ENCODE measurements around the gene SLF1.
"Not testable (repeated sequence)": the region's sequence is repeated elsewhere in the genome, so short reads cannot be mapped to it uniquely, and the experiment has no call there.

Gene SLF1

DNA sequence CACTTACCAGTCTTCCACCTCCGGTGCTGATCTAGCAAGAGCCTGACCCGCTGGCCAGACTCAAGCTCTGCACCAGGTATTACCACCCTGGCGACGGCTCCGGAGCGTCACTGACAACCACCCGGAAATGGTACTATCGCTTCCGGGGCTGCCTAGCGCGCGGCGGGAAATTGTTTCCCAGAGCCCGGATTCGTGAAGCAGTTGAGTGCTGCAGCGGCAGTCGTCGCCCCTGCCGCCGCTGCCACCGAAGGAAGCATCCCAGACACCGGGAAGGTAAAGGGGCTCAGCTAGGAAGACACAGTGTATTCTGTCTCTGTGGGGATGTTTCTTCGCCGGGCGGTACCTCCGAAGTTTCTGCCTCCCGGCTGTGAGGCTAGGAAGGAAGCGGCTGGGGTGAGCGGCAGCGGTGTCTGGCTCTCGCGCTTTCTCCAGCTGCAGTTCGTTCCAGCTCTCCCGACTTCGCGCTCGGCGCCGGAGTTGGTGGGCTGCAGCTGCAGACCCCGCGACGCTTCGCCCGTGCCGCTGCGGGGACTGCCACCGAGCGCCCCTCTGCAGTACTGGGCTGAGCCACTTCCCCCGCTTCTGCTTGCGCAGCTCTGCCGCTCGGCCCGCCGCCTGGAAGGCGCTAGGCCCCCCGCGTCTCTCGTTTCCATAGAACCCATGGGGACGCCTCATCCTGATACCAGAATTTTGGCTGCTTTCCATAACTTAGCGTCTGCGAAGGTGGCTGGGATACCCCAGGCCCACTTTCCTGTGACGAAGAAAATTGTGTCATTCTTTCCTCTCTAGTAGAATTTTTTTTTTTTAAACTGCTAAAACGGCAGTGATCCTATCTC lies at the start of gene SLF1, which contains the start of gene KIAA0825:
SLF1 (plus strand) TSS at position 177 of the 836 bp plus-strand sequence. CDS start 10,142 bp downstream, outside the sequence.
KIAA0825 (minus strand) TSS at position 112 of the 836 bp plus-strand sequence. CDS start 81,478 bp downstream, outside the sequence.
- DNase-seq (ENCODE audit: low spot score): peak; percentile 80

DNA sequence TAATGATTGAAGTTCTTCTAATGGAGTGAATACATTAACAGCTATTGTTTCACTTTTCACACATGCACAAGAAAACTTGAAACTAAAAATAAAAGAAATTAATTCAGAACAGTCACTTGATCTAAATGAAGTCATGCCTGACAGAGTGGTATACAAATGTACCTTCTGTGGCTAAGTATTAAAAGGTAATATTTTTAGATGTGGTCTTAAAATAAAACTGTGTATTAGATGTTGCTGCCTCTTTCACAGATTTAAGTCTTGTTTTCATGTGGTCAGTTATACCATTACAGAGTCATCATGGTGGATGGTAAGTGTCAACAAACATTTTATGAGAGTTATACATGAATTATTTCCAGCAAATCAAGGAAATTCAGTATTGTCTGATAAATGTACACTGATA lies 47.1 kb upstream of the SLF1 start:
- no peak for DNase-seq (ENCODE audit: low spot score)

DNA sequence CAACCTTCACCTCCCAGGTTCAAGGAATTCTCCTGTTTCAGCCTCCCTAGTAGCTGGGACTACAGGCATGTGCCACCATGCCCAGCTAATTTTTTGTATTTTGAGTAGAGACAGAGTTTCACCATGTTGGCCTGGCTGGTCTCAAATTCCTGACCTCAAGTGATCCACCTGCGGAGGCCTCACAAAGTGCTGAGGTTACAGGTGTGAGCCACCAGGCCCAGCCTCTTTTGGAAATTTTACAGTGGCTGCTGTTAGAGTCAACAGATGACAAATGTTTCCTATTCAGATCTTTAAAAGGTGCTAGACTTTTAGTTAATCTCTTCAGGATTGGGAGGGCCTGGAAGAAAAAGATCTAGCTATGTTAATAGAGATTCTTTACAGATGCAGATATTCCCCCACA lies 45.1 kb upstream of the SLF1 start:
- DNase-seq (ENCODE audit: low spot score): not testable (repeated sequence)

DNA sequence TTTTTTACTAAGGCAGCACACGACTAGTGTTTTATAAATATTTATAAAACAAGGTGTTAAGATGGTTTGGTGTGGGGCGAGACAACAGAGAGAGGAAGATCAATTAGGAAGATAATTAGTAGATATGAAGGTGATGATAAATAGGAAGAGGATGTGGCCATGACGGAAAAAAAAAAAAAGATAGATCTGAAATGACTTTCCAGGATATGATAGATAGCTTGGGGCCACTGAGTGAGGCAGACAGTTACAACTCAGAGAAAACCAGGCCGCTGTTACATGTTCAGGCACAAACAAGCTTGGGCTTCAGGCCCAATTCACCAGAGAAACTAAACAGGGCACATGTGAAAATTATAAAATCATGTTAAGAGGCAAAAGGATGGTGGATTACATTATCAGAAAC lies 43.3 kb upstream of the SLF1 start:
- DNase-seq (ENCODE audit: low spot score): no peak

DNA sequence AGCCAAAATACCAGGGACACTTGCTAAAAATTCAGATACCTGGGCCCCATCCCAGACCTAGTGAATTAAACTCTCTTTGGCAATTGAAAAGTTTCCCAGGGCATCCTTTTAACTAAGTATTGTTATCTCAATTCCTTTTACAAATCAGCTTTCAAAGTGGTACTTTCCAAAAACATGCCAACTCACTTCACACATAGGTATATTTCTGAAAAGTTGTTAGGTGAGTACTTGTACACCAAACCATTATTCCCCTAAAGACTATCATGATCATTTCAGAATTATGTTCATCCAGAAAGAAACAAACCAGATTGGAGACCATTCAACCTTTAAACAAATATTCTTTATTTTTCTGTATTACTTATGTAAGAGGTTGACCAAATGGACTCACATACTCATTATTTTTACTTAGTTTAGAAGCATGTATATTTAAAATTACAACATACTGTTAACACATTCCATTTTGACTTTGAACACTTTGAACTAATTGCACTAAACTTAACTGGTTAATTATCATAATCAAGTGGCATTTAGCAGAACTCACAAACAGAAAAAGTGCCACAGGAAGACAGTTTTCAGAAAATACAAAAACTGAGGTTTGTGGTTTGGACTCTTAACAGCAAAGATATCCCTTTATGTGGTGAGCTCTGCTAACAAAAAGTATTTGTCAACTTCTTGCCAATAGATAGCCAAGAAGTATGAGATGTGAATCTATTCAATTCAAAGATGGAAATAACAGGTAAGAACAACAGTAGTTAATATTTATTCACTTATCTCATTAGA lies 40.8 kb upstream of the SLF1 start:
- DNase-seq (ENCODE audit: low spot score): no peak

DNA sequence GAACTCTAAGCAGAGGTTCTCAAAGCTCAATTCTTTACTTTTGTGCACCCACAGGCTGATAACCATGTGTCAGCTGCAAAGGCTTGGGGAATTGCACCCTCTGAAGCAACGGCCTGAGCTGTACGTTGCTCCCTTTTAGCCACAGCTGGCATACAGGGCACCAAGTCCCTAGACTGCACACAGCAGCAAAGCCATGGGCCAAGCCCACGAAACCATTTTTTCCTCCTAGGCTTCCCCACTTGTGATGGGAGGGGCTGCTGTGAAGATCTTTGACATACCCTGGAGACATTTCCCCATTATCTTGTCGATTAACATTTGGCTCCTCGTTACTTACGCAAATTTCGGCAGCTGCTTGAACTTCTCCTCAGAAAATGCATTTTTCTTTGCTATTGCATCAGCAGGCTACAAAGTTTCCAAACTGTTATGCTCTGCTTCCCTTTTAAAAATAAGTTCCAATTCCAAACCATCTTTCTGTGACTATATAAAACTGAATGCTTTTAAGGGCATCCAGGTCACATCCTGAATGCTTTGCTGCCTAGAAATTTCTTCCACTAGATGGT lies 23.1 kb upstream of the SLF1 start:
- no peak for DNase-seq (ENCODE audit: low spot score)

DNA sequence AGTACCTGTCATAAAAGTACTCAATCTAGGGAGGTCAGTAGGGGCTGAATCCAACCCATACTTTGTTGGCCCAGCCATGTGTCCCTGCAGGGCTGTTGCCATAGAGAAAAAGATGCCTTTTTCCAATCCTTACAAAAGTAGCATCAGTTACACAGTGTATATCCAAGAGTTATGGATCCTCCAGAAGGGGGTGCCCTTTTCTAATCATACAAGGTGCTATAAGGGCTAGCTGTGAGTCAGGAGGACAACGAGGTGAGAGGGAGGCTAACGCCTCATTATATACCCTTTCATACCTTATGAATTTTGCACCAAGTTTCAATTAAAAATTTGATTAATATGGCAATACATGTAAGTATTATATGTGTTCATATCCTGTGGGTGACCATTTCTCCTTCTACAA lies 4.9 kb upstream of the SLF1 start:
- DNase-seq (ENCODE audit: low spot score): no peak

DNA sequence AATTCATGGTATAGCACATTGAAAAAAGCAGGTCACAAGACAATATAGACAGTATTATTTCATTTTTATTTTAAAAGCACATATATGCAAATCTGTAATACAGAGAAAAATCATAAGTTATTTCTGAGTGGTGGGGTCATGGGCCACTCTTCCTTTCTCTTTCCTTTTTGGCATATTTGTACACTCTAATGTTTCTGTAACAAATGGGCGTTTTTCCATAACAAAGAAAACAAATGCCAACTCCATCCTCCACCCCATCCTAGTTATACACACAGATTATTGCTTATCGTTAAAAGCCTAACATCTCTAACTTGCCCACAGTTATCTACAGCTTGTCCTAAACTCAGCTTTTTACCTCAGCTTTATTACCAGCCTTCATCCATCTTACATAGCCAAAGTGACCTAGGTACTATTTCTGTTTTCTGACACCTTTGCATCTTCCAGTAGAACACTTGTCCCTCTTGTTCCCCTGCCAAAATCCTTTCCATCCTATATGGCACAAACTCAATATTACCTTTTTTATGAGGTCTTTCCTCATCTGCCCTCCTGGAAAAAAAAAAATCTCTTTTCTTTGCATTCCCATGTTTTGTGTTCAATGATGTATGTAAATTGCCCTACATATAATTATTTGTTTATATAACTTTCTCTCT lies 4.2 kb upstream of the SLF1 start:
- DNase-seq (ENCODE audit: low spot score): no peak

DNA sequence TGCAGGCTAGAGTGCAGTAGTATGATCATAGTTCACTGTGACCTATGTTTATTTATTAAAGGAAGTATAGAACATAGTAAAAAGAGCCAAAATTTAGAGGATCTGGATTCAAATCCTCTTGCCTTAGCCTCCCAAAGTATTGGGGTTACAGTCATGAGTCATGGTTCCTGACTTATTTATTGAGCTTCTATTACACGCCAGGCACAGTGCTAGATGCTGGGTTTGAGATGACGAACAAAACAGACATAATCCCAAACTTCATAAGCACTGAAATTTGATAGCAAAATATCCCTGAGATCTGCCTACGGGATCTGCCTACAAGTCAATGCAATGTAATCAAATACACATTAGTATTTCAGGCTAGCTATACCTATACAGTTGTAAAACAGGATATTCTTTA lies 2.6 kb upstream of the SLF1 start:
- DNase-seq (ENCODE audit: low spot score): no peak

DNA sequence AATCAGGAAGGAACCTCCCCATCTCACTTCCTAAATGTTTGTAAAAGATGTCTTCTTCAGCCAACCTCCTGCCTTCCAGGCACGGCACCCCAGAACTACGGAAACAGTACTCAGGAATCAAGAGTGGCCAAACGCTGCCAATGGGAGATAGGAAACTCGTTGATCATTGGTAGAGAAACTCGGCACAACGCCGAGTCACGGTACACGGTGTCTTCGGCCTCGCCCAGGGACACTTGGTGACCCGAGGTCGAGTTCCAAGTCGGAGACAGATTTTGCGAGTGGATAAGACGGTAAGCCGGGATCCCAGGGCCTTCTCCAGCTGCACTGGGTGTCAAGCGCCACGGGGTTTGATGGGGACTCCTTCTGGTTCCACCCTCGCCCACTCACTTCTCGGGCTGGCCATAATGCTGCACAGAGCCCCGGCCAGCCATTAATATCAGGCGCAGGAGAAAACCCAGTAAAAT lies 408 bp upstream of the SLF1 start:
- no peak for DNase-seq (ENCODE audit: low spot score)

DNA sequence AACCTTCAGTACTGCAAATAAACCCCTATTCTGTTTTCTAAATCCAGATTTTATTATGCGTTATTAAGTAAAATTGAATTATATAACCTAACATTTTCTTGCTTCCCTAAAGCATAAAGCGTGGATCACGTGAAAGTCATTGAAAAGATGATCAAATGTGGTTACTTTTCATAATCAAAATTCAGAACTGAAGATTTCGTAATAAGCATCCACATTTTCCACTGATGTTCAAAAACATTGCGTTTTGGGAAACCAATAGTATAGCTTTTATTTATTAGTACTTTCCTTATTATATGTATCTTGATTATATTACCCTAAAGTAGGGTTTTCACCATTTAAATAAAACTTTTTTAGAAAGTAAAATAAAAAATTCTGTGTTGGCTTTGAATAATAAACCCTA lies 1.8 kb downstream of the SLF1 start:
- no peak for DNase-seq (ENCODE audit: low spot score)

DNA sequence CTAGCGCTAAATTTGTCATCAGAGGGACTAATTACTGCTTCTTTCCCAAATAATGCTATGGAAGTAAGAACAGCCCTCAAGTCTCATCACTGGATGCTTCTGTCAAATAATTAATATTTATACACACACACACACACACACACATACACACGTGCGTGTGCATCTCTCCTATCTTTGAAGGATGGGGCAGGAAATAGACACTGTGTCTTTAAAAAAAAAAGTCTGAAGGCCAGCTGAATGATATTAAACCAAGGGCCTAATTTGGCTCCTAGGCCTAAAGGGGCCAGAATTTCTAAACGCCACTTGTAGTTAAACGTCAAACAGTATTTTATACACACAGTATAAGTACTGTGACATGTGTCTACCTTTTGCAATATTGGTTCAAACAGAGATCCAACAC lies 3.3 kb downstream of the SLF1 start:
- DNase-seq (ENCODE audit: low spot score): no peak

DNA sequence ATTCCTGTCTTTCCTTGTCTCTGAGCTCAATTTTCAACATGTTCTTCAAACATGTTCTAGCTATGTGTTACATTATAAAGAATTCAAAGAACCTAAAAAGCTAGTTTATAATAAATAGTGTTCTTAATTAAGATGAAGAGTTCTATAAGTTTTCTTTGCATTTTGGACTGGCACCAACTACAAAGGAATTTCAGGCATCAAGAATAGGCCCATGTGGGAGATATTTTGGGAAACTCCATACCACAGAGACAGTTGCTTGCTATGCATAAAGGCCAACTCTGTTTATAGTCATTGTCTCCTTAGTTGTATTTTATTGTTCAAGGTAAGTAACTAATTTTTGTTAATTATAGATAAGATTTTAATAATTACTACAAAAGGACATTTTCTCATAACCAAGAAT lies 4.5 kb downstream of the SLF1 start:
- no peak for DNase-seq (ENCODE audit: low spot score)

DNA sequence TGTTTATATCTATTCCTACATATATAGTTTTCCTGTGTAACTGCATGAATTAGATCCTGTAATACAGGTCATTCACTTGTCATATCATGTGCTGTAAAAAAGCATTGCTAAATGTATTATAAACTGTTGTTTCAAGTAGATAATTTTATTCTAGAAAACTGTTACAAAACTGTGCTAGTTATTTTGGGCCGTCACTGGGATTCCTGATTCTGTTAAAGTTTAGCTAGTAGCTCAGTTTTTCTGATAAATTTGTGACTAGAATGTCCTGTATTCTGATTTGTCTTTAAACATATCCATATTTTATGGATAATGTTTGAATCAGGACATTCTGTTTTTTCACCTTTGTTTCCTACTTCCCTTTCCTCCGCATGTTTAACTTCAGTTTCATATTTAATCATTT lies 5.4 kb downstream of the SLF1 start:
- no peak for DNase-seq (ENCODE audit: low spot score)

DNA sequence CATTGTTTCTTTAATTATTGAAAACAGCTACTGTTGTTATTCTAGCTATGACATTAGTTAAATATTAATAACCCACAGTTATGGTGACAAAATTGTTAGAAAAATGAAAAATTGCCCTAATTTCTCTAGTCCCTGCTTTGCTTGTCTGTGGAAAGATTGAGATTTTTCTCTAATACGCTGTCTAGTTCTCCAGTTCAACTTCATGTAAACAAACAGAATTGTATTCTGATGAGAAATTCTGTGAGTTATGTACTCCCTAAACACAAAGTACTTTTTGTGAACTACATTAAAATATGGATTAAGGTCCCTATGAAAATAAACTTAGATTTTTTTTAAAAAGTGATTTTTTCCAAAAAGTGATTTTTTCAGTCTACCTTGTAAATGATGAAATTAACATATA lies 8.7 kb downstream of the SLF1 start:
- no peak for DNase-seq (ENCODE audit: low spot score)

DNA sequence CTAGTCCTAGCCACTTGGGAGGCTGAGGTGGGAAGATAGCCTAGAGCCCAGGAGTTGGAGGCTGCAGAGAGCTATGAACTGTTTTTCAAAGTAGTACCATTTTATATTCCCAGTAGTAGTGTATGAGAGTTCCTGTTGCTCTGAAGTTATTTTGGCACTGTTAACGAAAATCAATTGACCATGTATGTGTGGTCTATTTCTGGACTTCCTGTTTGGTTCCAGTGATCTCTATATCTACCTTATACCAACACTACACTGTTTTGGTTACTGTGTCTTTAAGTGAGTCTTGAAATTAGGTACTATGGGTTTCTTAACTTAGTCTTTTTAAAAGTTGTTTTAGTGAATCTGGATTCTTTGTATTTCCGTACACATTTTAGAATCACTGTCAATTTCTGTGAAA lies 13.6 kb downstream of the SLF1 start:
- DNase-seq (ENCODE audit: low spot score): no peak

DNA sequence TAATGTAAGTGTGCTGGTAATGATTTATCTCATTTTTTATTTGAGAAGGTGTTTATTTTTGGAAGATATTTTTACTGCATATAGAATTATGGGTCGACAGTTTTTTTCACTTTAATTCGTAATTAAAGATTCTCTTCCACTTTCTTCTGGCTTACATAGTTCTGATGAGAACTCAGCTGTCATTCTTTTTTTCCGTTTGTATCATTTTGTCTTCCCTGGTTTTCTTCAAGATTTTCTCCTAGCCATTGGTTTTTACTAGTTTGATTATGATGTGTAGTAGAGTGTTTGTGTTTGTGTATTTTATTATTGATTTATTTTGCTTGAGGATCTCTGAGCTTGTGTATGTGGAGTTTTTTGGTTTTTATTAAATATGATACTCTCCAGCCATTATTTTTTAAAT lies 21.7 kb downstream of the SLF1 start:
- DNase-seq (ENCODE audit: low spot score): no peak

DNA sequence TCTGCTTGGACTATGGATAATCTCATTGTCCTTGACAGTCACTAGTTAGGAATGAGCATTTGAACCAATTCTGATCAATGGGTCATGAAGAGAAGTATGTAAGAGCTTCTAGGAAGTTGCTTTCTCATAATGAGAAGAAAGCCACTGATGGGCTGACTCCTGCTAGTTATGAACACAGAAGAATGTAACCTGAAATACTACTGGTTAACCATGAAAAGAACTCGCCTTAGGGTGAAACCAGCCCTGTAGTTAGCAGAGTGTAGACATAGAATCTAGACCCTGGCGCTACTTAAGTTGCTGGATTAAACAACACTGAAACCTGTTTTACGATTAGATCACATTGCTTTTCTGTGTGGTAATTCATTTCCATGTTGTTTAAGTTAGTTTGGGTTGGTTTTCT lies 26.6 kb downstream of the SLF1 start:
- no peak for DNase-seq (ENCODE audit: low spot score)

DNA sequence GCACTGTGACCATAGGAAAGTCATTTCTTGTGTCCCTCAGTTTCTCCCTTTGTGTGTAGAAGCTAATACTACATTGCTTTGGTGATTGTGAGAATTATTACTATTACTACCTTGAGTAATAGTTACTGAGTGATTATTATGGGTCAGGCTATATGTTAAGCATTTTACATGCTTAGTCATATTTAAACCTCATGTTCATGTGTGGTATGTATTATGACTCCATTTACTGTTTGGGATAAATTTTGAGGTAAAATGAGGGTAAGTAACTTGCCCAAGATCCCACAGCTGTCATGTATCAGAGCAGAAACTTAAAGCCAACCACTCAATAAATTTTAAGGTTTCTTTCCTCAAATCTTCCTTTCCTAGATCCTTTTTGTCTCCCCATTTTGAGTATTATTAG lies 28.3 kb downstream of the SLF1 start:
- no peak for DNase-seq (ENCODE audit: low spot score)

DNA sequence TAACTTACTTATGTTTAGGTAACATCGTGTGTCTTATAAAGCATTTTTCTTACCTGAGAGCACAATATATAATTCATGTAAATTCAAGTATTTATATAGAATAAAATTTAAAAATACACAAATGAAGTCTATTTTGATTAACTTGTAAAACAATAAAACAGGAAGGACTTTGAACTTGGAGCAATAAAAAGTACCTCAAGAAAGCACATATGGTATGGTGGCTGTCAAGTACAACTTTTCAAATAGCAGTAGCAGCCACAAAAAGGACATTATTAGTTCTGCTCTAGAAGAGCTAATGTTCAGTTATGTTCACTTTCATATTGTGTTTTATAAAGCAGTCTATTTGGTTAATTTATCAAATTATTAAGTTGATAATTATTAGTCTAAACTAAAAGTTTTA lies 31.4 kb downstream of the SLF1 start:
- DNase-seq (ENCODE audit: low spot score): no peak

DNA sequence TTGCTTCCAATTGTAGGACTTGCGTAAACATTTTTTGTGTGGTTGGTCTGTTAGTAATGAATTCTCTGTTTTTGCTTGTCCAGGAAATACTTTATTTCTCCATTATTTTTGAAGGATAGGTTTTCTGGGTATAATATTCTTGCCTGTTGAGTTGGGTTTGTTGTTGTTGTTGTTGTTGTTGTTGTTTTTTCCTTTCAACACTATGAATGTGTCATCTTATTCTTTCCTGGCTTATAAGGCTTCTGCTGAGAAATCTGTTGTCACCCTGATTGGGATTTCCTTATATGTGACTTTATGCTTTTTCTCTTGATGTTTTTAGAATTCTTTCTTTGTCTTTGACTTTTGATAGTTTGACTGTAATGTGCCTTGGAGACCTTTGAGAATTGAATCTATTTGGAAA lies 39.8 kb downstream of the SLF1 start:
- no peak for DNase-seq (ENCODE audit: low spot score)

DNA sequence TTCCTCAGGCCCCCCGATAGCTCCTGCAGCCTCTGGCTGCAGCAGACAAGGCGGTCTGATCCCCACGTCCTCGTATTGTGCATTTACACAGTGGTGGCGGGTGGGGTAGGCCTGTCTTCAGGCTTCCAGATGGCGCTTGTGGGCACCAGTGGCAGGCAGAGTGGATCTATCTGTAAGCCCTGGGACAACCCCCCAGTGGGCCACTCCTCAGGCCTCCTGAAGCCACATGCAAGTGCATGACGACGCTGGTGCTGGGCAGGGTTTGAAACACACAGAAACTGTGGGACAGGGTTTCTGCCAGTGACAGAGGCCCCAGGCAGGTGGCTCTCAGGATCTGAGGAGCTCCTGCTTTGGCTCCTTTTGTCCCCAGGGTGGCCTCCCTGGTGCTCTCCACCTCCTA lies 42.0 kb downstream of the SLF1 start:
- no peak for DNase-seq (ENCODE audit: low spot score)

Measured in globus pallidus (tissue), 1 donor.